Measurements from ENCODE around the gene PAOX. TPM values are rescaled to one million over a fixed set of nuclear protein-coding genes. Genes with fewer than 3 reads are reported as not detected.
"Not testable (repeated sequence)": the region's sequence is repeated elsewhere in the genome, so short reads cannot be mapped to it uniquely, and the experiment has no call there.

PAOX gene
- polyA plus RNA-seq, 3 donors = 6.7 to 8.4 (median 6.7) TPM

DNA sequence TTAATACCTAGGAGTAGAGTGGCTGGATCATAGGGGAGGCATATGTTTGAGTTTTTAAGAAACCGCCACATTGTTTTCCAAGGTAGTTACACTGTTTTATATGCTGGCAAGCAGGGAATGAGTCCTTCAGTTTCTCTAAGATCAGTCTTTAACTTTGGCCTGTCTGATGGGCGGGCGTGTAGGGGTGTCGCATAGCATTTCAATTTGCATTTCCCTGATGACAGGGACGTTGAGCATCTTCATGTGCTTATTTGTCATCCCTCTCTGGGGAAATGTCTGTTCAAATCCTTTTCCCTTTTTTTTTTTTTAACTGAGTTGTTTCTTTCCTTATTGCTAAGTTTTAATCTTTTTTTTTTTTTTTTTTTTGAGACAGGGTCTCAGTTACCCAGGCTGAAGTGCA lies 24.7 kb downstream of the PAOX start:
- DNase-seq = no peak

DNA sequence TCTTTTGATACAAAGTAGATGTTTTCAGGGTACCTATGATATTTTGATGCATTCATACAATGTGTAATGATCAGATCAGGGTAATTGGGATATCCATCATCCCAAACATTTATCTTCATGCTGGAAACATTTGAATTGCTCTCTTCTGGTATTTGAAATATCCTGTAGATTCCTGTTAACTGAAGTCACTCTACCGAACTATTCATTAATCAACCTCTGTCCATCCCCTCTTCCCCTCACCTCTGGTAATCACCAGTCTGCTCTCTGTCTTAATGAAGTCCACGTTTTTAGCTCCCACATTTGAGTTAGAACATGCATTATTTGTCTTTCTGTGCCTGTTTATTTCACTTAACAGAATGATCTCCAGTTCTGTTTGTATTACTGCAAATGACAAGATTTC lies 26.2 kb downstream of the PAOX start:
- DNase-seq = no peak

DNA sequence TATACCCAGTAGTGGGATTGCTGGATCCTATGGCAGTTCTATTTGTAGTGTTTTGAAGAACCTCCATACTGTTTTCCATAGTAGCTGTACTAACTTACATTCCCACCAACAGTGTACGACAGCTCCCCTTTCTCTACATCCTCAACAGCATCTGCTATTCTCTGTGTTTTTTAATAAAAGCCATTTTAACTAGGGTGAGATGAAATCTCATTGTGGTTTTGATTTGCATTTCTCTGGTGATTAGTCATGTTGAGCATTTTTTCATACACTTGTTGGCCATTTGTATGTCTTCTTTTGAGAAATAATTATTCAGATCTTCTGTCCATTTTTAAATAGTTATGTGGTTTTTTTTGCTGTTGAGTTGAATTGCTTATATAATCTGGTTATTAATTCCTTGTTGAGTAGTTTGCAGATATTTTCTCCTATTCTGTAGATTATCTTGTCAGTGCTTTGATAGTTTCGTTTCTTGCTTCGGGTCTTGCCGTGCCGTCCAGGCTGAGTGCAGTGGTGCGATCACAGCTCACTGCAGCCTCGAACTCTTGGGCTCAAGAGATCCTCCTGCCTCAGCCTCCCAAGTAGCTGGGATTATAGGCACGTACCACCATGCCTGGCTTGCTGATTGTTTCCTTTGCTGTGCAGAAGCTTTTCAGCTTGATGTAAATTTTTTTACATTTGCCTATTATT lies 26.9 kb downstream of the PAOX start:
- no peak for DNase-seq

DNA sequence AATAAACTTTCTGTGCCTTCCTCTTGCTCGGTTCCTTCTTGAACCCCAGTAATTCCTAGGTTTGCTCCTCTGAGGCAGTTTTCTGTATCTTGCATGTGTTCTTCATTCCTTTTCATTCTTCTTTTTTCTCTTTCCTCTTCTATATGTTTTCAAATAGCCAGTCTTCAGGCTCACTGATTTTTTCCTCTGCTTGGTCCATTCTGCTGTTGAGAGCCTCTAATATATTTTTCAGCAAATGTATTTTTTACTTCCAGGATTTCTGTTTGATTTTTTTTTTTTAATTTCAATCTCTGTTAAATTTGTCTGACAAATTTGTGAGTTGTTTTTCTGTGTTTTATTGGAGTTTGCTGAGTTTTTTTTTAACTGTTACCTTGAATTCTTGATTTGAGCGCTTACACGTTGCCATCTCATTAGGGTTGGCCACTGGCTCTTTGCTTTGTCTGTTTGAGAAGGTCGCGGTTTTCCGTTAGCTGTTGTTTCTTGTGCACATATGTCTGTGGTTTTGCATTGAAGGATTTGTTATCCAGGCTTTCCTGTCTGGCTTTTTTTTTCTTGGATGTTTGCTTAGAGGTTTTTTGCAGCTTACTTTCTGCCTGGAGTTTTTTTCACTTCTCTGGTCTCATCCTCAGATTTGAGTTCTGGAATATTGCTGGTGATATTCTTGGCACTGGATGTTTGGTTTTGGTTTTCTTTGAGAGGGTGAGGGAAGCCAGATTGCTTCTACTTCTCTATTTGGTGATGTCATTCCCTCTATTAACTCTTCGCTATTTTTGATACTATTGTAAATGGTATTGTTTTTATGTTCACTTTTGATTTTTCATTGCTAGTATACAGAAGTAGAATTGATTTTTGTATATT lies 32.7 kb downstream of the PAOX start:
- no peak for DNase-seq

DNA sequence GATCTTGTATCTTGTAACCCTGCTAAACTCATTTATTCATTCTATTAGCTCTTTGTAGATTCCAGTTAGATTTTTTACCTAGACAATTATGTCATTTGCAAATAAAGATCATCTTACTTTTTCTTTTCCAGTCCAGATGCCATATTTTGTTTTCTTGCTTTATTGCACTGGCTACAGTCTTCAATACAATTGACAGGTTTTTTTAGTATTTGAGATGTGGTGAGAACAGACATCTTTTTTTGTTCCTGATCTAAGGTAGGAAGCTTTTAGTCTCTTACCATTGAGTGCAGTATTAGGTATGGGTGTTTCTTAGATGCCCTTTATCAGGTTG lies 33.3 kb downstream of the PAOX start:
- no peak for DNase-seq

DNA sequence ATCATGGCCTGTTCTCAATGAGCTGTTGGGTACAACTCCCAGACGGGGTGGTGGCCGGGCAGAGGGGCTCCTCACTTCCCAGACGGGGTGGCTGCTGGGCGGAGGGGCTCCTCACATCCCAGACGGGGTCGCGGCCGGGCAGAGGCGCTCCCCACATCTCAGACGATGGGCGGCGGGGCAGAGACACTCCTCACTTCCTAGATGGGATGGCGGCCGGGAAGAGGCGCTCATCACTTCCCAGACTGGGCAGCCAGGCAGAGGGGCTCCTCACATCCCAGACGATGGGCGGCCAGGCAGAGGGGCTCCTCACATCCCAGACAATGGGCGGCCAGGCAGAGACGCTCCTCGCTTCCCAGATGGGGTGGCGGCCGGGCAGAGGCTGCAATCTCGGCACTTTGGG lies 35.3 kb downstream of the PAOX start:
- not testable (repeated sequence) for DNase-seq

DNA sequence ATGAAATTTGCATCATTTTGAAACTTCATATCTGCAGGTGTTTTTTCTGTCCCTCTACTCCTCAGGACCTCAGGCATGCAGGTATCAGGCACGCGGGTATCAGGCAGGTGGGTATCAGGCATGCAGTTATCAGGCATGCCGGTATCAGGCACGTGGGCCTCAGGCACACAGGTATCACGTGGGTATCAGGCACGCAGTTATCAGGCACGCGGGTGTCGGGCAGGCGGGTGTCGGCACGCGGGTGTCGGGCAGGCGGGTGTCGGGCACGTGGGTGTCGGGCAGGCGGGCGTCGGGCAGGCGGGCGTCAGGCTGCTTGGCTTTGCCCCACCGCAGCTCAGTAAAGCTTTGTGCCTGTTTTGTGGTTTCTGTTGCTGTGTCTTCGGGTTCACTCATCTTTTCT lies 36.7 kb downstream of the PAOX start:
- no peak for DNase-seq

DNA sequence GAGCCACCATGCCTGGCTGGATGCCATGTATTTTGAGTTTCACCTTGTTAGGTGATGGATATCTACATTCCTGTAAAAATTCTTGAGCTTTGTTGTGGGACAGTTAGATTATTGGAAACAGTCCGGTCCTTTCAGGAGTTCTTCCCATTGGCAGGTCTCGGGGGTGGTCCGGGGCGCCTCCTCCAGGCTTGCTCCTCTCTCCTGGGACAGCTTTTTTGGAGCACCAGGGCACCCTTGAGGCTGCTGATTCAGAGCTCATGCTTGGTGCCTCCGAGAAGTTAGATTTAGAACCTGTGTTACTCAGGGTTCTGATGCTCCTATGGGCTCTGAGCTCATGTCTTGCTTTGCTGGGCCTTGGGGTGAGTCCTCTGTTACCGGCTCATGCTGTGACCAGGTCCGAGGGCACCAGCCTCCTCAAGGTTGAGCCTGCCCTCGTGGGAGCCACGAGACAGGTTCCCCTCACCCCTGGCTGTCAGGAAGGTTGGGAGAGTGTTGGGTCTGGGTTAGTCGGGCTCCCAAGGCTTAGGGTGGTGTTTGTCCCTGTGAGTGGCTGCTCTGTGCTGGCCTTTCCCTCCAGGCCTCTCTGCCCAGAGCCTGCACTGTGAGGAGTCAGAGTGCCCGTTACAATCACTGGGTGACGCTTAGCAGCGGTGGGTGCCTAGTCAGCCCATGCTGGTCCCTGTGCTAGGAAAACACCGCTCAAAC lies 39.4 kb downstream of the PAOX start:
- no peak for DNase-seq

DNA sequence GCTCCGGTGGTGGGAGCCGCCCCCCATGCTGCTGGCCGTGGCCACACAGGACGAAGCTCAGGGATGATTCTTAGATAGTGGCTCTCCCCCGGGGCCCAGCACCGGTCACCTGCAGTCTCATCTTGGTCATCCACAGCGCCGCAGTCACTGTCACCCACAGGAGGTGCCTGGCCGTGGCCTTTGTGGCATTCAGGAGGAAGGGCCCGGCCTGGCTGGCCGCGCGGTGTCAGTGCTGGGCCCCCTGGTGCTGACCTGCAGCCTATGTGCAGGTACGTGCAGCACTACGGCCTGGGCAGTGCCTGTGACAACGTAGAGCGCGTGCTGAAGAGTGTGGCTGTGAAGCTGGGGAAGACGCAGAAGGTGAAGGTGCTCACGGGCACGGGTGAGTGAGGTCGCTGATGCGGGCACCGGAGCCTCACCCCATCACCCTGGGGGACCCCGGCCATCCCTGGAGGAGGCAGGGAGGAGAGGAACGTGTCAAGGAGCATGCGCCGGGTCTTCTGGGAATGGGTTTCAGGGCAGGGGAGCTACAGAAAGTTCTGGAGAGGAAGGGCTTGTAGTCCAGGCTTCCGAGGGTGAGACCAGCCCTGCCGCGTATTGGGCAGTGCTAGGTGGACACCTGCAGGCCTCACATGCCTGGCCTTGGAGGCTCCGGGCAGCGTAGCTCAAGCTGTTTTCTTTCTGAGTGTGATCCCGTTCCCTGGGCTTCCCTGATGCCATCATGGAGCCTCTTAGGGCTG lies 40.3 kb downstream of the PAOX start:
- DNase-seq = no peak

DNA sequence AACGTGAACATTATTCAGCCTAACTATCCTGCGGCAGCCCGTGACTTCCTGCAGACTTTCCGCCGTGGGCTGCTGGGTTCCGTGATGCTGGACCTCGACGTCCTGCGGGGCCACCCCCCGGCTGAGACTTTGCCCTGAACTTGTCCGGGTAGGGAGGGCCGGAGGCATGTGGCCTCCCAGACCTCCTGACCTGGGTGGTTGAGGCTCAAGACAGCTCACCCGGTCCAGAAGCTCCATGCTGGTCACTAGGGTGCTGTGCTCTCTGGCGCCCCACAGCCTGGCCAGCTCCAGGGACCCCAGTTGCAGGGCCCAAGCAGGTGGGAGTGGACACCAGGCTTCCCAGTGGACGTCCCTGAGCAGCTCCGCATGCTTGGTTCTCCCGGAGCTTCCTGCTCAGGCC lies 41.0 kb downstream of the PAOX start:
- no peak for DNase-seq

DNA sequence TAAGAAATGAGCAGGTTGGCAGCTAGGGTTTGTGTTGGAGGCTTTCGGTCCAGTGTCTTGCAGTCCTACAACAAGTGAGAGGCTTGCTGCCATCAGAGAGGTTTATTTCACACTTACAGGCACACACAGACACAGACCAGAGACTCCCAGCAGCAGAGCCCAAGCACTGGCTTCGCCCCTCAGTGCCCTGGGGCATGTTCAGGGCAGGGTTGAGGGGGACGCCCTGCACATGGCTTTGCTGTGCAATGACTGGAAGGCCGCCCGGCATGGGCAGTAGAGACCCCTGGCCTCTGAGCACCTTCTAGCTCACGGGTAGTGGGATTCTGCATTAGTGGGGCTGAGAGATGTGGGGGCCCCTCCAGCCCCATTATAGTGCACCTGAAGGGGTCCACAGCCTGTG lies 41.5 kb downstream of the PAOX start:
- DNase-seq = no peak

DNA sequence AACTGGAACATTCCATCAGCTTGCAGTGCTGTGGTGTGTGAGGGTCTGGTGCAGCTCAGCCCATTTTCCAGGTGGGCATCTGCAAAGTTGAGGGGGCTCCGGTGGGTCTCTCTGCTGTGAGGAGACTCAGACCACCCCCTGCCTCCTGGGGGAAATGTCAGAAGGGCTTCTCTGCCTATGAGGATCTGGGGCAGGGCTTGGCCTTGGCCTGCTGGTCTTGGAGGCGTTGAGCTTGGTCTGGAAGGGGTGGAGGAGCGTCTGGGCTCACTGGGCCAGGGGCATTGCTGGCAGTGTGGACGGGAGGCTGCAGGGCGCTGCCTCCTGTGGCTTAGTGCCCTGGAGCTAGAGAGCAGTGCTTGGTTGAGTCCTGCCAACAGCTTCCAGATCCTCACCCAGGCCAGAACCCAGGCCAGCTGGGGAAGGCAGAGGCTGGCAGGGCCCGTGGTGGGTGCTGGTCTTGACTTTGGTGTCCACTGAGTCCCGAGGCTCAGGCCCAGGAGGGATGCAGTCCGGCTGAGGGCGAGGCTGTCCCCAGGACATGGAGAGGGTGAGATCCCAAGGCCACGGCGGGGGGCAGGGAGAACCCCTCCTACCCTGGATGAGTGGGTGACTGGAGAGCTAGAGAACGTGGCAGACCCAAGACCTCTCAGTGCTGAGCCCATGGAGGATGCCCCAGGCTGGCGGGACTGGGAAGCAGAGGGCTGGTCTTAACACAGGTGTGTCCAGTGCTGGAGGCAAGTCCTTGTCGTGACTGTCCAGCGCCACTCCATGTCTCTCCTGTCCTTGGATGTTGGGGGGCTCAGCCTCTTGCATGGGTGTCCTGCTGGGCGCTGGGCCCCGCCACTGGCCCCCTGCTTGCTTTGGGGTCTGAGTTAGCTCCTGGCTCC lies 42.5 kb downstream of the PAOX start:
- no peak for DNase-seq

DNA sequence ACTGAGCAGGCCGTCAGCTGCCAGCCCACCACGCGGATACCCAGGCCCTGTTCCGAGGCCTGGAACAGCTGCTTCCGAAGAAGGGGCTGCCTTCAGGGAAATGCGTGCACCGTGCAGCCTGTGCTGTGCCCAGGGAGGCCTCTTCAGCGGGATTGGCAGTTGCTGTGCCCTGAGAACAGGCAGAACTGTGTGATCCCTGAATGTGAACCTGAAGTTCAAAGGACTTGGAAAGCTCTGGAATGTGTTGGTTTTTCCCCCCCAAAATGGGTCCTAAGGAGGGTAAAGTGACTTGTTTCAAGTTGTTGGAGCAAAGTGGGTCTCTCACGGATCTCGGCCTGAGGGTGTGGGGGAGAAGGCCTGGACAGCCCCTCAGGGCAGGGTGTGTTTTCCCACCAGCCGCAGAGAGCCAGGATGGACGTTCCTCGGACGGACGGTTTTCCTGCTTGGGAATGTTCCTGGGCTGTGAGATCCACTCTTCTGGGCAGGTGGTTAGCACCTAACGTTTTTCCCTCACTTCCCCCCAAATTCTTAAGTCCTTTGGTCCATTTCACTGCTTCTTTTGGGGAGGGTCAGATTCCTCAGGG lies 43.3 kb downstream of the PAOX start:
- DNase-seq = no peak

DNA sequence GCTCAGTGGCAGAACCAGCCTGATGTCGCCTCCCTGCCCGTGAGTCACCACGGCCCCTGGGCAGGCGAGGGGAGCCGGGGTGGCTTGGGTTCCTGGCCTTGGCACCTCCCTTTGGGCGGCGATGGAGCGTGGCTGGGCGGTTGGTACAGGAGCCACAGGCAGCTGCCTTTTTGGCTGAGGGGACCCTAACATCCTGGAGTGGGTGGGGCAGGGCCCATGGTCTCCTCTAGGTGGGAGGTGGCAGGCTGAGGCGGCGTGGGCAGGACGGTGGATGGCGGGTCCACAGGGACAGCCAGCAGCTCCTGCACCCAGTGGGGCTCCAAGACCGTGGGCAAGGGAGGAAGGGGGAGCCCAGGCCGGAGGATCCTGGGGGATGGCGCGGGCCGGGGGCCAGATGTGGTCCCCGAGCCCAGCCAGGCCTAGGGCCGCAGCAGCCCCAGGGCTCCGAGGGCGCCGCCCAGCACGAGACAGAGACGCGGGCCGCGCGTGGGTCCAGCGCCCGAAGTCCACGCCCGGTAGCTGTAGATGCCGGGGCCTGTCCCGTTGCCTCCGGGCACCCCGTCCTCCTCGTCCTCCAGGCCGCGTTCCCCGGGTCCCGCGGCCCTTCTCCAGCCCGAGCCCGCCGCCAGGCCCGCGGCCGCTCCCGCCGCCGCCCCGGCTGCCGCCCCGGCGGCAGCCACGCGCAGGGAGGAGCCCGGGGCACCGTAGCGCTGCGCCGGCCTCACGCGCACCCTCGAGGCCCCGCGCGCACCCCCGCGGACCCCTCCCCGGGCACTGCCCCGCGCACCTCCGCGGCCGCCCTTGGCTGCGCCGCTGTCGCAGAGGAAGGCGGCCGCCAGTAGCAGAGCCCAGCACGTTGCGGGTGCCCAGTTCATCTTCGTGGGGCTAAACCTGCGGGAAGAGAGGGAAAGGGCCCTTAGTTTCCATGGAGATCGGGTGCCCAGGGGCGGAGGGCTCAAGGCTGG lies 44.0 kb downstream of the PAOX start:
- DNase-seq = no peak

DNA sequence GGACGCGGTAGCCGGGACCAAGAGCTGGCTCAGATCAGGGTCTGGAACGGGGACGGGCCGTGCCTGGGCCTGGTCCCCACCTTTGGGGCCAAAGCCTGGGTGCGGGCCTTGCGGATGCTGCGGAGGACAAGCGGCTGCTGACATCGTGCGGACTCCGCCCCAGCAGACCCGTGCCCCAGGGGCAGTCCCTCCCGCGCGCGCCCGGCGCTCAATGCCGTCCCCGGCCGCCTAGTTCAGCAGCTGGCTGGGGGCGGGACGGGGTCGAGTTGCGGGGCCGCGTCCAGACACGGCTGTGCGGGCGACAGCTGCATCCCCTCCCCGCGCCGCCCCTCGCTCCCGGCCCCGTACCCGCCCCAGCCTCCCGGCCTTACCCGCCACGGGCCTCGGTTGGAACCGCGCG lies 45.0 kb downstream of the PAOX start:
- not testable (repeated sequence) for DNase-seq

DNA sequence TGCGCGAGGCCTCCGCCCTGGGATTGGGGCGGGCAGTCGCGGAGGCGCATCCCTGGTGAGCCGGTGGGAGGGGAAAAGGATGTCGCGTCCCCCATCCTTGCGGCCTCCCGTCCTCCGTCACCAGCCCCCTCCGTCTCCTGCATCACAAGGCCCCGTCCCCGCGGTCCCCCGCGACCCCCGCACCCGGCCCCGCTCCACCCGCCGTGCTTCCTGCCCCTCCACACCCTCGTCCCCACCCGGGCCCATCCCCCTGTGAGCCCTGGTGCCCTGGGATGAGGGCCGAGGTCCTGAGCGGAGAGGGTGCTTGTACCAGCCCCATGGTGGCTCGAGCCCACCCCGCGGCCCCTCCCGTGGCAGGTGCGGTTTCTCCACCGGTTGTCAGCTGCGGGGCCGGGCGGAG lies 45.5 kb downstream of the PAOX start, which contains the start of gene SPRN:
TSS of gene SPRN (minus strand) at position 25 of the 400 bp plus-strand sequence. CDS start 944 bp downstream, outside the sequence.
- not testable (repeated sequence) for DNase-seq

DNA sequence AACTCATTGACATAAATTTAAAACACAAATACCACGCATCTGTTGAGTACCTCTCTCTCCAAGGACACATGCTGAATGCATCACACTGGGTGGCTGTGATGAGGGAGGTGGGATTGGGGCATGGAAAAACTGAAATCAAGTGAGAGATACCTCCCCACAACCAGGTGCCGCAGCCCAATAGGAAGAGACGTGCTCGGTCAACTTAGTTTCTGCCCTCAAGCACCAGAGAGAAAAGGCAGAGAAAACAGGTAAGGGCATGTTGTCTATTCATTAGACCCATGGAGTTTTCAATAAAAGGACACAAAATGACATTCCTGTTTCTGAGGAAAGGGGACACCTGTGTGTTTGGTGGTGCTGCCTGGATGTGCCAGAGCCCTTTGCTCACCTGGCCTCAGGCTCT lies 50.5 kb downstream of the PAOX start:
- not testable (repeated sequence) for DNase-seq

DNA sequence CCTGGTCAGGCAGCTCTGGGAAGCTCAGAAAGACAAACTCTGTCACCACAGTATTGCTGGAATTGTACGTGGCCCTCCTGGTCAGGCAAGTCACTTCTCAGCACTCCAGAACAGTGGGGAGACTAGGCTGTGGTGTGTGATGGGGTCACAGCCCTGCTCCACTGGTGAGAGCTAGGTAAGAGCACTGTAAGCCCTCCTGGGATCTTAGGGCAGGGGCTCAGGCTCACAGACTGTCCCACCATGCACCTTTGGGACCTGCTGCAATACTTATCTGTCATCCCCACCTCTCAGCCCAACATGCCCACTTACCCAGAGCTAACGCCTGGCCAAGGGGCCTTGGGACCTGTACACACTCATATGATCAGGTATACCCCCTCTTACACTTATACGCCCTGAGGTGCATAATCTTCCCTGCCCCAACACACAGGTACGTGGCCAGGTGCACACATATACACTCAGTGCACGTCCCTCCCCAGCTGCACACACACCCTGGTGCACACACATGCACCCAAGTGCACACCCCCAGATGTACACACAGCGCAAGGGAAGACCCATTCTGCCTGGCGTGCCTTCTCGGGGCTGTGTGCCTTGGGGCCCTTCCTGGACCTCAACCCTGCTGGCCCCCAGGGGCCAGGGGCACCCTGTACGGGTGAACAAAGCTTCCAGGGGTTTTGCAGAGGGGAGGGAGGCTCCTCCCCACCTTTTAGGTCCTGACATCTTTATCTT lies 53.0 kb downstream of the PAOX start:
- not testable (repeated sequence) for DNase-seq

DNA sequence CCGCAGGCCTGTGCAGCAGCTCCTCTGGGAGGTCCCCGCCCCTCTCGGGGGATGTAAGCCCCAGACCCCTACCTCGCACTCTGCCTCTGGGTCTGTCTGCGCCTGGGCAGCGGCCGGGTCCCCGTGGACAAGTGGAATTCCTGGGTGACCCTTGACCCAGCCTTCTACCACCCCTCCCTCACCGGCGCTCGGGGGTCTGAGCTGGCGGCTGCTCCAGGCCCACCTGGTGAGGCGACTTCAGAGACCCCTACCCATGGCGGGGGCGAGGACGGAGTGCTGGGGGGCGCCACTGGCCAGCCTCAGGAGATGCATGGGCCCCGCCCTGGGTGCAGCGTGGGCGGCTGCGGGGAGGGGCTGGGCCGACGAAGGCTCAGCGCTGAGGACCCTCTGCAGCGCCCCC lies 53.7 kb downstream of the PAOX start:
- not testable (repeated sequence) for DNase-seq

Data from renal pelvis (tissue), 4 donors.